GM12872 (cell line): ENCODE data around the gene C2CD2.

Source experiments
- TF ChIP-seq, protein P1 (sequence below): IDR thresholded peaks from 3 replicates; pipeline ENCODE4 v1.5.1; 2011; ENCODE audit warnings: low read depth, mild to moderate bottlenecking, low read length, moderate library complexity; ENCODE audit not compliant: insufficient read depth

The C2CD2 gene

DNA sequence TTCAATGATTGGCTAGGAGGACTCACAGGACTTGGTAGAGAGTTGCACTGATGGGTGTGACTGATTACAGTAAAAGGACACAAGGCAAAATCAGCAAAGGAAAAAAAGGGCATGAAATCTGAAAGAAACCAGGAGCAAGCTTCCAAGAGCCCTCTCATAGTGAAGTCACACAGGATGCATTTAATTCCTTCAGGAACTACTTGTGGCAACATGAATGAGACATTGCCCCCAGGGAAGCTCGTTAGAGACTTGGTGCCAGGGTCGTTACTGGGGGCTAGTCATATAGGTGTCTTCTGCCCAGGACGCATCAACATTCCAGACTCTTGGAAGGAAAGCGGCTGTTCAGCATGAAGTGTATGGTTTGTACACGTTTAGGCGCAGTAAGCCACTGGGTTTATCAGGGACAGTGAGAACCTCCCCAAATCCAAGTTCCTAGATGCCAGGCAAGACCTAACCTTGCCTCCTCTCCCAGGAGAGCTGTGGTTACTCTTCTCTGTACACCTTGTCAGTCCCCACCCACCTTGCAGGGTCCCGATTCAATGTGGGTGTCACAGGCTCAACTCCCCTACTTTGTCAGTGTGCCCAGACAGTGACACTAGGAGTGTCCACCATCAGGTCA lies 26.0 kb upstream of the C2CD2 start:
- TF ChIP-seq, protein P1, sequence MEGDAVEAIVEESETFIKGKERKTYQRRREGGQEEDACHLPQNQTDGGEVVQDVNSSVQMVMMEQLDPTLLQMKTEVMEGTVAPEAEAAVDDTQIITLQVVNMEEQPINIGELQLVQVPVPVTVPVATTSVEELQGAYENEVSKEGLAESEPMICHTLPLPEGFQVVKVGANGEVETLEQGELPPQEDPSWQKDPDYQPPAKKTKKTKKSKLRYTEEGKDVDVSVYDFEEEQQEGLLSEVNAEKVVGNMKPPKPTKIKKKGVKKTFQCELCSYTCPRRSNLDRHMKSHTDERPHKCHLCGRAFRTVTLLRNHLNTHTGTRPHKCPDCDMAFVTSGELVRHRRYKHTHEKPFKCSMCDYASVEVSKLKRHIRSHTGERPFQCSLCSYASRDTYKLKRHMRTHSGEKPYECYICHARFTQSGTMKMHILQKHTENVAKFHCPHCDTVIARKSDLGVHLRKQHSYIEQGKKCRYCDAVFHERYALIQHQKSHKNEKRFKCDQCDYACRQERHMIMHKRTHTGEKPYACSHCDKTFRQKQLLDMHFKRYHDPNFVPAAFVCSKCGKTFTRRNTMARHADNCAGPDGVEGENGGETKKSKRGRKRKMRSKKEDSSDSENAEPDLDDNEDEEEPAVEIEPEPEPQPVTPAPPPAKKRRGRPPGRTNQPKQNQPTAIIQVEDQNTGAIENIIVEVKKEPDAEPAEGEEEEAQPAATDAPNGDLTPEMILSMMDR = no peak

DNA sequence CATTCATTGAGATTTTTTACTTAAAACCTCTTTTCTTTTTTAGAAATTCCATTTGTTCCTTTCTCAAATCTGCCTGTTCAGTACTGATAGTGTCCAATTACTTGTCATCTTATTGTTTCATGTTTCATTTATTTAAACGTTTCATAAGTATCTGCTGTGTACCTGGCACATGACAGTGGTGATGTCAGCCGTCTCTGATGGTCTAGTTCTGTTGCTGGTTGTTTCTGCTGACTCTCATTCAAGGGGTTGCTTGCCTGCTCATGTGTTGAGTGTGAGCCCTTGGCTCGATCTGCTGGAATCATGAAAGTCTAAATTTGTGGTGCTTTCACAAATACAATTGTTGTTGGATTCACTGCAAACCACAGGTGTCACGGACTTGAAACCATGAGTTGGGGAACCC lies 25.5 kb upstream of the C2CD2 start:
- TF ChIP-seq, protein P1 = no peak

DNA sequence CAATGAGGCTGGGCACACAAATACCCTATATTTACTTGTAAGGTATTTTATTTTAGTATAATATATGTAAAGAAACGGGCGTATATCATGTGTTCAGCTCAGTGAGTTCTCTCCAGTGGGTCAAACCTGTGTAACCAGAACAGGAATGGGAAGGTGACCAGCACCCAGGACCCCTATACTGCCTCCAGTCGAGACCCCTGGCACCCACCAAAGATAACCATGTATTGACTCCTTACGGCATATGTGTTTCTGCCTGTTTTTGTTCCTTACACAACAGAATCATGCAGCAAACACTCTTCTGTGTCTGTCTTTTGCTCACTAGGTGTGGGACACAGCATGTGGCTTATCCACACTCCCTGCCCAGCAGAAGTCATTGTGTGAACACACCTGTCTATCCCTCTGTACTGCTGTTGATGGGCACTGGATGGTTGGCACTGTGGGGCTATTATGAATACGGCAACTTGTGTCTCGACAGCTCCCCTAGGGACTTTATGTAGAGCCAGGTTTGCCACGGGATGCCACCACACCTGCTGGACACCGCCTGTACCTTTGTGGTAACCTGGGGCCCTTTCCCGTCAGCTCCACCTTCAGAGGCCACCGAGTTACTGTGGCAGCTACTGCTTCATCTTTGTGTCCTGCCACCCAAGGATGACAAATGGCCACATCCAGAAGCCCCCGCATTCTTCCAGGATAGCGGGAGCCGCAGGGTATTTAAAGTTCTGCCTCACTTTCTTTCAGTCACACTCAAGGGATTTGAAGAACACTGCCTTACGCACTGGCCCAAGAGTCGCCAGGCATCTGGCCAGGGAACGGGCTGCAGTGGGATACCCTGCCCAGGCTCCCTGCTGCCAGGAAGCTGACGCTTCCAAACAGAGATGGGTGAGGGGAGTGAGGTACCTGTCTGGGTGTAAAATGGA lies 23.5 kb upstream of the C2CD2 start:
- TF ChIP-seq, protein P1 = no peak

DNA sequence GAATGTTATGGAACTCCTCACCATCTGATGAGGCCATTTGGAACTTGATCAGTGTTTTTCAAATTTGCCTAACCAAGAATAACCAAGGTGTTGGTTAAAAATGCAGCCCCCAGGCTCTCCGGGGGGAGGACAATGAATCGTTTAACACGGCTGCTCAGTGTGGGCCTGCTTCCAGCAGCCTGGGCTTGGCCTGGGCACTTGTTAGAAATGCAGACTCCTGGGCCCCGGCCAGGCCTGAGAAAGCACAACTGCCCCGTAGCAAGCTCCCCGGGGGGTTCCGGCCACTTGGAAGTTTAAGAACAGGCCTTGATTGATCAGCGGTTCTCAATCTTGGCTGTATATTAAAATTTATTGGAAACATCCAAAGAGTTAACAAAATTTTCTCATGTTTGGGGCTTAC lies 22.8 kb upstream of the C2CD2 start:
- TF ChIP-seq, protein P1 = no peak

DNA sequence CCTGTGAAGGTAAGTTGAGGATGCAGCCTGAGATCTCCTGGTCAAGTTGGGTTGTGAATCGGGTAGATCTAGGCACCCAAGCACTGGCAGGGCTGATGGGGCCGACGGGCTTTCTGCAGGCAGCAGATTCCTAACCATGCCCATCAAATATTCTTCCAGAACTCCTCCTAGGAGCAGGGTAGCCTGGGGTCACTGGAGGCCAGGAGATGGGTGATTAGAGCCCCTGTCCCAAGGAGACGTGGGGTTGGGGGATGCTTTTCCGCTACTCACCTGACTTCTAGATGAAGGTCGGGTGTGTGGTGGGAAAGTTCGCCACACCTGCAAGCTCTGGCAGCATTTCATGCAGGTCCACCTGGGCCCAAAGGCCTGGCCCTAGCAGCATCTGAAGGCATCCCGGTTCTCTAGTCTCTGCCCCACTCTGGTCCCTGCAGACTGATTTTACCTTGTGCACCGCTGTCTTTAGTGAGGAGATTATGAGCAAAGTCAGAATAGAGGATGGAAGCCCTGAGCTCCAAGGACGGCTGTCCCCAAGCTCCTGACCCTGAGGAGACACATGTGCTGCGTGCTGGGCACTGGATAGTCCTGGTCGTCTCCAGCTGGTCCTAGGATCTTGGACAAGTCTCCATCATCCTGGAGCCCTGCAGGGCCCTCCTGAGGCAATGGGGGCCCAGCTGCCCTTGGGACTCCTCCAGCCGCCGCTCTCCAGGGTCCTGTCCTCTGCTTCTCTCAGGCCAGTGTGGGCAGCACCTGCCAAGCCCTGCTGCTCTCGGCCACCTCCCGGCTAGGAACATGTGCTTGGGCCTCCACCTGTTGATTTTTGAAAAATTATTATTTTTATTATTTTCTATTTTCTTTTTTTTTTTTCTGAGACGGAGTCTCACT lies 21.8 kb upstream of the C2CD2 start:
- TF ChIP-seq, protein P1 = no peak

DNA sequence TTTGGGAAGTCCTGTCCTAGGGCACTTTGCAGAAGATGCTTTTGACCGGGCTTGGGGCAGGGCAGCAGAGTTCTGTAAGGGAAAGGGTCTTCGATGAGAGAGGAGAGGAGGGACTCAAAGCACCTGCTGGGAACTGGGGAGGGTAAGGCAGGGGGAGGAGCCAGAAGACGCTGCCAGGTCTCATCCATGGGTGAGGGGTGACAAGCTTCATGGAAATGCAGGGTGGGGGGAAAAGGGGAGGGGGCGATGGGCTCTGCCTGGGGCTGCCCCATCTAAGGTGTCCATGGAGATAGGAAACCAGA lies 20.9 kb upstream of the C2CD2 start:
- TF ChIP-seq, protein P1 = no peak
